GM20000 (cell line): Measurements from ENCODE around the gene GJA4.

Experiments used
- DNase-seq: peaks from one replicate; pipeline ENCODE4 v3.0.0; 2012; ENCODE audit warnings: low spot score
- CTCF ChIP-seq: IDR thresholded peaks from 2 replicates; pipeline ENCODE4 v1.5.1; 2012; ENCODE audit warnings: mild to moderate bottlenecking, control low read depth; ENCODE audit errors: extremely low read depth, missing control alignments

Gene GJA4

GRCh38 chr1:34779005-34779404, 13.8 kb upstream of the GJA4 start:
- no peak for TF ChIP-seq CTCF
- DNase-seq, result no peak

- DNase-seq, result no peak
- TF ChIP-seq CTCF, result no peak
These were observed 13.3 kb upstream of the GJA4 start for GRCh38 chr1:34779526-34779925.

DNA sequence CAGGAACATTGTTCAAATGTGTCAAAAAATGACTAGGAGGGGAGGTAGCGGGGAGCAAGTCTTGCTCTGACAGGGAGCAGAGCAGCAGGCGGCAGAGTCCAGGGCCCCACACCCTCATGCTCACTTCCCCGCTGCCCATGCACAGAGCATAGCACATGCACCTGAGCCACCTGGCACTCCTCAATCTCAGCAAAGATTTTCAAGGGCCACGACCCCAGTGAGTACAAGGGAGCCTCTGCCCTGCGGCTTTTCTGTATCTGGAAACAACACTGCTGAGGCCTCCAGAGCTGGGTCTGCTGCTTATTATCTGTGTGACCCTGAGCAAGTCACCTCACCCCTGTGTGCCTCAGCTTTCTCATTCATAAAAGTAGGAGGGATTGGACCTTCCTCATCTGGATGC, 12.8 kb upstream of the GJA4 start:
- TF ChIP-seq CTCF, result no peak
- DNase-seq, result no peak

GRCh38 chr1:34780528-34780927, 12.3 kb upstream of the GJA4 start:
- TF ChIP-seq CTCF, result no peak
- no peak for DNase-seq

DNA sequence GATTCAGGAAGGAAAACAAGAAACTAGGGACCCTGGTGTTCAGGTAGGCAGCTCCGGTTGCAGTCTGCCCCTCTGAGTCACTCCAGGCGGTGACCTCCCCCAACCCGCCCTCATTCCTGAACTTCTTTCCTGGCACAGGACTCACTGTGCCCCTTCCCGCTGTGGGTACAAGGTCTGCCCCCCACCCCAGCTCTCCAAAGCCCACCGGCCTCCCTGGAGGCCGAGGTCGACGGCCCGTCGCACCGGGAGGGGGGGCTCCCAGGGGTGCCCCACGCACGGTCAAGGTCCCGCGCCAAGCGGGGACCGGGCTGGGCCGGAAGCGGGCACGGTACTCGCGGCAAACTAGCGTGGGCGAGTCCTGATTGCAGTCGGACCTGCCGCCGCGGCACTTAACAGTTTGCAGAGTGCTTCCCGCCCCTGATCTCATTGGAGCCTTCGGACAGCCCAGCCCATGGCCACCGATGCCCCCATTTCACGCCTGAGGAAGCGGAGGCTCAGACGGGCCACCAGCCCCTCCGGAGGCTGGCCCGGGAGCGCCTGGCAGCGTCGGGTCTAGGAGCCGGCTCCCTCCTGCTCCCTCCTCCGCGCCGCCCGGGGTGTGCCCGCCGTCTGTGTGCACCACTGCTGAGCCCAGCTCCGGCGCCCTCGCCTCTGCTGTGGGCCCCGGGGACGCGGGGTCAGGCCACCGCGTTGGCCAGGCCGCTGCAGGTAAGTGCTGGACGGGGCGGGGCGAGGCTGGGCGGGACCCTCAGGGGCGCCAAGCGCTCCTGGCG, 11.5 kb upstream of the GJA4 start, which contains the start of gene GJB3:
TSS of gene GJB3 (plus strand) at position 144 of the 773 bp plus-strand sequence. CDS start 3,549 bp downstream, outside the sequence.
- DNase-seq, result no peak
- TF ChIP-seq CTCF, result no peak

- no peak for DNase-seq
- no peak for TF ChIP-seq CTCF
These were observed 10.9 kb upstream of the GJA4 start for GRCh38 chr1:34781844-34782391.

DNA sequence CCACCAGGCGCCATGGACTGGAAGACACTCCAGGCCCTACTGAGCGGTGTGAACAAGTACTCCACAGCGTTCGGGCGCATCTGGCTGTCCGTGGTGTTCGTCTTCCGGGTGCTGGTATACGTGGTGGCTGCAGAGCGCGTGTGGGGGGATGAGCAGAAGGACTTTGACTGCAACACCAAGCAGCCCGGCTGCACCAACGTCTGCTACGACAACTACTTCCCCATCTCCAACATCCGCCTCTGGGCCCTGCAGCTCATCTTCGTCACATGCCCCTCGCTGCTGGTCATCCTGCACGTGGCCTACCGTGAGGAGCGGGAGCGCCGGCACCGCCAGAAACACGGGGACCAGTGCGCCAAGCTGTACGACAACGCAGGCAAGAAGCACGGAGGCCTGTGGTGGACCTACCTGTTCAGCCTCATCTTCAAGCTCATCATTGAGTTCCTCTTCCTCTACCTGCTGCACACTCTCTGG, 8.0 kb upstream of the GJA4 start:
- TF ChIP-seq CTCF, result no peak
- DNase-seq, result no peak
